ENCODE measurements around the gene ZNF638. TPM values are rescaled to one million over a fixed set of nuclear protein-coding genes. Genes with fewer than 3 reads are reported as not detected.

ZNF638 gene
- total RNA-seq, 1 donor from 2014 or later, result 211 TPM

DNA sequence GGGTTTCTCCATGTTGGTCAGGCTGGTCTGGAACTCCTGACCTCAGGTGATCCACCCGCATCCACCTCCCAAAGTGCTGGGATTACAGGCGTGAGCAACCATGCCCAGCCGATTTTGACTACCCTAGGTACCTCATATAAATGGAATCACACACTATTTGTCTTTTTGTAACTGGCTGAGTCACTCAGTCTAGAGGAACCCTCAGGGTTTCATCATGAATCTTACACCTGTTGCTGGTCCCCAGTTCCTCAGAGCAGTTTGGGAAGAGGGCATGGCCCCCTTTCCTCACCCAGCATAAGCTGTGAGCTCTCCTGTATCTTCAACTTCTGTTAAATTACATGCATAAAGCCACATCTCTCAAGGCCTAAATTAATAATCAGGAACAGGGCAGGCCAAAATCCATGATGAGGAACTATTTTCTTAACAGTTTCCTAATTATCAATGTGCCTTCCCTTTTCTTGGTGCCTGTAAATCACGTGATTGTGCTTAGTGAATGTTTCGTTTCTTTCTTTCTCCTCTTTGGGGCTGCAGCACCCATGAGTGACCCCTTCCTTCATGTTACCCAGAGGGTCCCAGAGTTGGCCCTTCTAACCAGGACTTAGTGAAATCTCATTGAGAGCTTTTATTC, 142.6 kb downstream of the ZNF638 start:
- H3K27ac Mint-ChIP-seq (ENCODE audit: unreplicated experiment), result no peak overlapping the region
- no peak overlapping the region for H3K4me3 Mint-ChIP-seq (ENCODE audit: unreplicated experiment)
- H3K9me3 Mint-ChIP-seq (ENCODE audit: unreplicated experiment), result peaks cover 2% of the 10 kb centered on the region
- TF ChIP-seq, protein P1, sequence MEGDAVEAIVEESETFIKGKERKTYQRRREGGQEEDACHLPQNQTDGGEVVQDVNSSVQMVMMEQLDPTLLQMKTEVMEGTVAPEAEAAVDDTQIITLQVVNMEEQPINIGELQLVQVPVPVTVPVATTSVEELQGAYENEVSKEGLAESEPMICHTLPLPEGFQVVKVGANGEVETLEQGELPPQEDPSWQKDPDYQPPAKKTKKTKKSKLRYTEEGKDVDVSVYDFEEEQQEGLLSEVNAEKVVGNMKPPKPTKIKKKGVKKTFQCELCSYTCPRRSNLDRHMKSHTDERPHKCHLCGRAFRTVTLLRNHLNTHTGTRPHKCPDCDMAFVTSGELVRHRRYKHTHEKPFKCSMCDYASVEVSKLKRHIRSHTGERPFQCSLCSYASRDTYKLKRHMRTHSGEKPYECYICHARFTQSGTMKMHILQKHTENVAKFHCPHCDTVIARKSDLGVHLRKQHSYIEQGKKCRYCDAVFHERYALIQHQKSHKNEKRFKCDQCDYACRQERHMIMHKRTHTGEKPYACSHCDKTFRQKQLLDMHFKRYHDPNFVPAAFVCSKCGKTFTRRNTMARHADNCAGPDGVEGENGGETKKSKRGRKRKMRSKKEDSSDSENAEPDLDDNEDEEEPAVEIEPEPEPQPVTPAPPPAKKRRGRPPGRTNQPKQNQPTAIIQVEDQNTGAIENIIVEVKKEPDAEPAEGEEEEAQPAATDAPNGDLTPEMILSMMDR (IDR thresholded peaks at IDR 0.05; ENCODE audit: partially characterized antibody, unreplicated experiment), result no peak
- no peaks in the 10 kb centered on the region for H3K4me1 Mint-ChIP-seq (ENCODE audit: low read depth, unreplicated experiment)
- no peaks in the 10 kb centered on the region for H3K36me3 Mint-ChIP-seq (ENCODE audit: unreplicated experiment)
- no peak for DNase-seq
- peaks cover 5% of the 10 kb centered on the region for H3K27me3 Mint-ChIP-seq (ENCODE audit: unreplicated experiment)

- TF ChIP-seq, protein P1 (IDR thresholded peaks at IDR 0.05; ENCODE audit: partially characterized antibody, unreplicated experiment), result no peak
- no peak overlapping the region for H3K4me3 Mint-ChIP-seq (ENCODE audit: unreplicated experiment)
- no peaks in the 10 kb centered on the region for H3K36me3 Mint-ChIP-seq (ENCODE audit: unreplicated experiment)
- H3K9me3 Mint-ChIP-seq (ENCODE audit: unreplicated experiment), result peaks cover 2% of the 10 kb centered on the region
- no peak overlapping the region for H3K27ac Mint-ChIP-seq (ENCODE audit: unreplicated experiment)
- no peak for DNase-seq
- H3K4me1 Mint-ChIP-seq (ENCODE audit: low read depth, unreplicated experiment), result no peaks in the 10 kb centered on the region
- peaks cover 3% of the 10 kb centered on the region for H3K27me3 Mint-ChIP-seq (ENCODE audit: unreplicated experiment)
Observed at GRCh38 chr2:71474744-71475397, 143.3 kb downstream of the ZNF638 start.

- Mint-ChIP-seq H3K36me3 (ENCODE audit: unreplicated experiment) (no peaks in the 10 kb centered on the region), H3K4me1 (ENCODE audit: low read depth, unreplicated experiment) (no peaks in the 10 kb centered on the region), H3K27ac (ENCODE audit: unreplicated experiment) (no peak overlapping the region), H3K4me3 (ENCODE audit: unreplicated experiment) (no peak overlapping the region), H3K27me3 (ENCODE audit: unreplicated experiment) (peaks cover 3% of the 10 kb centered on the region), H3K9me3 (ENCODE audit: unreplicated experiment) (peaks cover 2% of the 10 kb centered on the region)
- DNase-seq, result no peak
- TF ChIP-seq, protein P1 (IDR thresholded peaks at IDR 0.05; ENCODE audit: partially characterized antibody, unreplicated experiment), result no peak
Observed at GRCh38 chr2:71476495-71476894, 144.9 kb downstream of the ZNF638 start.

GRCh38 chr2:71477231-71477691, 145.7 kb downstream of the ZNF638 start:
- no peaks in the 10 kb centered on the region for H3K36me3 Mint-ChIP-seq (ENCODE audit: unreplicated experiment)
- TF ChIP-seq, protein P1 (IDR thresholded peaks at IDR 0.05; ENCODE audit: partially characterized antibody, unreplicated experiment), result no peak
- no peak for DNase-seq
- no peak overlapping the region for H3K27ac Mint-ChIP-seq (ENCODE audit: unreplicated experiment)
- H3K4me3 Mint-ChIP-seq (ENCODE audit: unreplicated experiment), result no peak overlapping the region
- no peaks in the 10 kb centered on the region for H3K4me1 Mint-ChIP-seq (ENCODE audit: low read depth, unreplicated experiment)
- H3K9me3 Mint-ChIP-seq (ENCODE audit: unreplicated experiment), result peaks cover 2% of the 10 kb centered on the region
- peaks cover 5% of the 10 kb centered on the region for H3K27me3 Mint-ChIP-seq (ENCODE audit: unreplicated experiment)

DNA sequence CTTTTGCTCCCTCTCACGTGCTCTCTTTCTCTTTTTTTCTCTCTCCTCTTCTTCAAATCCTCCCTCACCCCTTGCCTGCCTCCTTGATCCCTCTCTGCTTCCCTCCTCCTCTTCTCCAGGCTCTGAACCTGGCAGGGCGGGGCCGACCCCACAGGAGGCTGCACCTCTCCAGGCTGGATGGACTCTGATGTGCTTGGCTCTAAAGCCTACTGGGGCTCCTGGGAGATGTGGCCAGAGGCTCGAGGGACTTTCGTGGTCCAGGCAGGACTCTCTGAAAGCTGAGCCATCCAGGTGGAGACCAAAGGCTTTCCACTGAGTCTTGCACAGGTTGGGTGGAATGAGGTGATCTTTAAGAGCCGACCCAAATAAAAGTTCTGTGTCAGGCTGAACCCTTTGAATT, 147.2 kb downstream of the ZNF638 start:
- H3K4me1 Mint-ChIP-seq (ENCODE audit: low read depth, unreplicated experiment), result no peaks in the 10 kb centered on the region

More for the DNA sequence above, 147.2 kb downstream of the ZNF638 start:
- Mint-ChIP-seq H3K4me3 (ENCODE audit: unreplicated experiment) (no peak overlapping the region), H3K9me3 (ENCODE audit: unreplicated experiment) (no peaks in the 10 kb centered on the region), H3K27me3 (ENCODE audit: unreplicated experiment) (peaks cover 2% of the 10 kb centered on the region), H3K27ac (ENCODE audit: unreplicated experiment) (no peak overlapping the region), H3K36me3 (ENCODE audit: unreplicated experiment) (no peaks in the 10 kb centered on the region)
- DNase-seq, result no peak
- TF ChIP-seq, protein P1 (IDR thresholded peaks at IDR 0.05; ENCODE audit: partially characterized antibody, unreplicated experiment), result no peak

Data from glutamatergic neuron (in vitro differentiated cells).